WTC11 (cell line): ENCODE results near the gene ZNF407. TPM values are rescaled to one million over a fixed set of nuclear protein-coding genes. Genes with fewer than 3 reads are reported as not detected.

ENCODE experiments used
- ATAC-seq: fragments of 200-7000 bp; cut with Tn5 transposase; 2 replicates; pipeline ENCODE4 v1.10.0; 2021; ENCODE audit warnings: mild to moderate bottlenecking, moderate library complexity
- CTCF ChIA-PET: fragments of 300-600 bp; sonication (Branson Sonifier 250); formaldehyde crosslinking; loops from one replicate; lab custom pipeline; 2021; ENCODE audit warnings: antibody characterized with exemption; lab: Charles Lee
- POLR2A ChIA-PET: fragments of 350-600 bp; sonication (Branson Sonifier 250); formaldehyde crosslinking; loops from one replicate; lab custom pipeline; 2021; ENCODE audit warnings: antibody characterized with exemption; lab: Charles Lee
- DNase-seq: peaks from one replicate; pipeline ENCODE4 v3.0.0; 2021; ENCODE audit warnings: low spot score
- H3K27ac Mint-ChIP-seq: 2 replicates; pipeline ENCODE4 v1.8.0; 2021; ENCODE audit warnings: mixed read lengths
- H3K27me3 Mint-ChIP-seq: 2 replicates; pipeline ENCODE4 v1.8.0; 2021; ENCODE audit warnings: low read depth, mild to moderate bottlenecking, moderate library complexity, mixed read lengths
- H3K36me3 Mint-ChIP-seq: 2 replicates; pipeline ENCODE4 v1.8.0; 2021; ENCODE audit warnings: mixed read lengths
- H3K4me1 Mint-ChIP-seq: 2 replicates; pipeline ENCODE4 v1.8.0; 2022; ENCODE audit warnings: mixed read lengths
- H3K4me3 Mint-ChIP-seq: 2 replicates; pipeline ENCODE4 v1.8.0; 2021; ENCODE audit warnings: mild to moderate bottlenecking, moderate library complexity, mixed read lengths
- H3K9me3 Mint-ChIP-seq: 2 replicates; pipeline ENCODE4 v1.8.0; 2021; ENCODE audit warnings: mixed read lengths
- ATF1 ChIP-seq: sonication (generic); formaldehyde crosslinking; IDR thresholded peaks from 2 replicates; pipeline ENCODE4 v1.8.1; 2023; ENCODE audit warnings: mild to moderate bottlenecking, moderate library complexity, missing genetic modification reagents
- ATF6 ChIP-seq: sonication (generic); formaldehyde crosslinking; IDR thresholded peaks from 2 replicates; pipeline ENCODE4 v1.8.1; 2023; ENCODE audit warnings: mild to moderate bottlenecking, missing genetic modification reagents
- CREB1 ChIP-seq: sonication (generic); formaldehyde crosslinking; IDR thresholded peaks from 2 replicates; pipeline ENCODE4 v1.8.0; 2023; ENCODE audit warnings: mild to moderate bottlenecking, missing genetic modification reagents
- CREM ChIP-seq: sonication (generic); formaldehyde crosslinking; IDR thresholded peaks from 2 replicates; pipeline ENCODE4 v1.8.1; 2022; ENCODE audit warnings: mild to moderate bottlenecking, missing genetic modification reagents, moderate library complexity
- E2F4 ChIP-seq: sonication (generic); formaldehyde crosslinking; IDR thresholded peaks from 2 replicates; pipeline ENCODE4 v1.8.1; 2022; ENCODE audit warnings: low read depth, mild to moderate bottlenecking, moderate library complexity, missing genetic modification reagents, borderline replicate concordance
- E2F5 ChIP-seq: sonication (generic); formaldehyde crosslinking; IDR thresholded peaks from 2 replicates; pipeline ENCODE4 v1.8.1; 2022; ENCODE audit warnings: mild to moderate bottlenecking, moderate library complexity, missing genetic modification reagents
- ESRRA ChIP-seq: sonication (generic); formaldehyde crosslinking; IDR thresholded peaks from 2 replicates; pipeline ENCODE4 v1.8.1; 2022; ENCODE audit warnings: mild to moderate bottlenecking, missing genetic modification reagents, borderline replicate concordance
- ETV6 ChIP-seq: sonication (generic); formaldehyde crosslinking; IDR thresholded peaks from 2 replicates; pipeline ENCODE4 v1.8.1; 2022; ENCODE audit warnings: mild to moderate bottlenecking, missing genetic modification reagents
- GRHL2 ChIP-seq: fragments of 250-450 bp; sonication (Bioruptor Pico); IDR thresholded peaks from 2 replicates; pipeline ENCODE4 v1.8.0; 2022; ENCODE audit warnings: mild to moderate bottlenecking, moderate library complexity; ENCODE audit not compliant: insufficient replicate concordance, severe bottlenecking
- GTF2I ChIP-seq: fragments of 250-450 bp; sonication (Bioruptor Pico); conservative IDR thresholded peaks from 2 replicates; pipeline ENCODE4 v1.4.0; 2021; ENCODE audit warnings: mild to moderate bottlenecking
- HMGA2 ChIP-seq: fragments of 250-450 bp; sonication (Bioruptor Pico); IDR thresholded peaks from 2 replicates; pipeline ENCODE4 v1.4.0; 2021; ENCODE audit warnings: mild to moderate bottlenecking, moderate library complexity
- NFYB ChIP-seq: sonication (generic); formaldehyde crosslinking; conservative IDR thresholded peaks from 2 replicates; pipeline ENCODE4 v1.8.0; 2022; ENCODE audit warnings: low read depth, missing genetic modification reagents
- NR1H2 ChIP-seq: sonication (generic); formaldehyde crosslinking; IDR thresholded peaks from 2 replicates; pipeline ENCODE4 v1.9.0; 2021; ENCODE audit warnings: mild to moderate bottlenecking, moderate library complexity, missing genetic modification reagents
- SOX15 ChIP-seq: fragments of 250-450 bp; sonication (Bioruptor Pico); IDR thresholded peaks from 2 replicates; pipeline ENCODE4 v1.9.0; 2021; ENCODE audit warnings: mild to moderate bottlenecking
- TP53 ChIP-seq: sonication (generic); formaldehyde crosslinking; IDR thresholded peaks from 2 replicates; pipeline ENCODE4 v1.8.1; 2023; ENCODE audit warnings: mild to moderate bottlenecking, missing genetic modification reagents
- ZNF138 ChIP-seq: sonication (generic); formaldehyde crosslinking; conservative IDR thresholded peaks from 2 replicates; pipeline ENCODE4 v1.8.1; 2022; ENCODE audit warnings: mild to moderate bottlenecking, moderate library complexity, missing genetic modification reagents
- ZNF263 ChIP-seq: sonication (generic); formaldehyde crosslinking; IDR thresholded peaks from 2 replicates; pipeline ENCODE4 v1.8.1; 2022; ENCODE audit warnings: low read depth, mild to moderate bottlenecking, moderate library complexity, missing genetic modification reagents
- ZNF317 ChIP-seq: sonication (generic); formaldehyde crosslinking; IDR thresholded peaks from 2 replicates; pipeline ENCODE4 v1.8.1; 2023; ENCODE audit warnings: low read depth, mild to moderate bottlenecking, moderate library complexity, missing genetic modification reagents, borderline replicate concordance
- total RNA-seq: library from RNA; stranded (reverse); gene quantifications from 3 replicates; pipeline ENCODE4 v1.2.3, GENCODE V29; 2021
- TF ChIP-seq, protein P1 (sequence below): sonication (generic); formaldehyde crosslinking; IDR thresholded peaks from 2 replicates; pipeline ENCODE4 v1.8.0; 2023; ENCODE audit warnings: missing genetic modification reagents
- TF ChIP-seq, protein P2 (sequence below): sonication (generic); formaldehyde crosslinking; IDR thresholded peaks from 2 replicates; pipeline ENCODE4 v1.8.1; 2023; ENCODE audit warnings: mild to moderate bottlenecking, missing genetic modification reagents, borderline replicate concordance

ZNF407 gene
- total RNA-seq, 1 experiment from 2014 or later: 6.5 TPM

- Mint-ChIP-seq H3K9me3 (peaks cover 7% of the 10 kb centered on the region; the same call in 1 of the 2 replicates), H3K27me3 (no peaks in the 10 kb centered on the region), H3K4me3 (no peak overlapping the region), H3K4me1 (peaks cover 5% of the 10 kb centered on the region; the same call in 1 of the 2 replicates), H3K27ac (no peak overlapping the region), H3K36me3 (peaks cover 2% of the 10 kb centered on the region; the same call in 1 of the 2 replicates)
- TF ChIP-seq ZNF317 (CRISPR knock-in tag) (no peak), CREB1 (CRISPR knock-in tag) (no peak)
- POLR2A ChIA-PET: no interaction called here
- CTCF ChIA-PET: no interaction called here
- DNase-seq (no peak), ATAC-seq (no peak)
Observed at GRCh38 chr18:74760026-74760425, 162.4 kb downstream of the ZNF407 start.

- ATAC-seq (peak; percentile 41), DNase-seq (no peak)
- TF ChIP-seq, protein P1, sequence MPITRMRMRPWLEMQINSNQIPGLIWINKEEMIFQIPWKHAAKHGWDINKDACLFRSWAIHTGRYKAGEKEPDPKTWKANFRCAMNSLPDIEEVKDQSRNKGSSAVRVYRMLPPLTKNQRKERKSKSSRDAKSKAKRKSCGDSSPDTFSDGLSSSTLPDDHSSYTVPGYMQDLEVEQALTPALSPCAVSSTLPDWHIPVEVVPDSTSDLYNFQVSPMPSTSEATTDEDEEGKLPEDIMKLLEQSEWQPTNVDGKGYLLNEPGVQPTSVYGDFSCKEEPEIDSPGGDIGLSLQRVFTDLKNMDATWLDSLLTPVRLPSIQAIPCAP (CRISPR knock-in tag): no peak
- no peak for TF ChIP-seq E2F4
- TF ChIP-seq NFYB: no peak
- no peak for TF ChIP-seq ATF6
- TF ChIP-seq ATF1 (CRISPR knock-in tag): no peak
- no peak for TF ChIP-seq TP53 (CRISPR knock-in tag)
- TF ChIP-seq NR1H2 (CRISPR knock-in tag): no peak
- TF ChIP-seq E2F5: no peak
- TF ChIP-seq ZNF138: no peak
- H3K36me3 Mint-ChIP-seq: peaks cover 2% of the 10 kb centered on the region; the same call in 1 of the 2 replicates
- H3K27ac Mint-ChIP-seq: no peak overlapping the region
- ChIA-PET POLR2A (no interaction called here), CTCF (no interaction called here)
- H3K4me1 Mint-ChIP-seq: peaks cover 5% of the 10 kb centered on the region; the same call in 1 of the 2 replicates
- H3K9me3 Mint-ChIP-seq: peaks cover 7% of the 10 kb centered on the region; the same call in 1 of the 2 replicates
- H3K4me3 Mint-ChIP-seq: no peak overlapping the region
- no peaks in the 10 kb centered on the region for H3K27me3 Mint-ChIP-seq
Observed at GRCh38 chr18:74760436-74760835, 162.8 kb downstream of the ZNF407 start.

GRCh38 chr18:74766251-74766650 is 168.6 kb downstream of the ZNF407 start:
- no peak overlapping the region for H3K27ac Mint-ChIP-seq
- no peaks in the 10 kb centered on the region for H3K27me3 Mint-ChIP-seq
- ATAC-seq: no peak
- no peak overlapping the region for H3K4me3 Mint-ChIP-seq
- TF ChIP-seq CREM (CRISPR knock-in tag) (no peak), ETV6 (CRISPR knock-in tag) (no peak)
- H3K4me1 Mint-ChIP-seq: no peaks in the 10 kb centered on the region
- no peaks in the 10 kb centered on the region for H3K36me3 Mint-ChIP-seq
- POLR2A ChIA-PET: no interaction called here
- CTCF ChIA-PET: no interaction called here
- DNase-seq: no peak
- H3K9me3 Mint-ChIP-seq: no peaks in the 10 kb centered on the region

GRCh38 chr18:74768096-74768495 is 170.4 kb downstream of the ZNF407 start:
- no peaks in the 10 kb centered on the region for H3K27me3 Mint-ChIP-seq
- POLR2A ChIA-PET: interaction anchor here (0.7 kb wide), 2 partner anchors 9 to 14 kb away, joined by 3 to 10 read pairs; no protein-coding TSS in a partner anchor
- no peak overlapping the region for H3K4me3 Mint-ChIP-seq
- ATAC-seq (no peak), DNase-seq (no peak)
- CTCF ChIA-PET: interaction anchor here (0.7 kb wide), 2 partner anchors 1507 to 1632 kb away, joined by 3 read pairs; no protein-coding TSS in a partner anchor
- H3K9me3 Mint-ChIP-seq: no peaks in the 10 kb centered on the region
- H3K4me1 Mint-ChIP-seq: no peaks in the 10 kb centered on the region
- no peak overlapping the region for H3K27ac Mint-ChIP-seq
- H3K36me3 Mint-ChIP-seq: no peaks in the 10 kb centered on the region
- no peak for TF ChIP-seq ZNF263 (CRISPR knock-in tag)
- TF ChIP-seq NR1H2 (CRISPR knock-in tag): no peak
- no peak for TF ChIP-seq HMGA2
- TF ChIP-seq ESRRA (CRISPR knock-in tag): no peak
- no peak for TF ChIP-seq SOX15 (CRISPR knock-in tag)
- TF ChIP-seq GRHL2 (CRISPR knock-in tag): no peak
- no peak for TF ChIP-seq GTF2I
- TF ChIP-seq, protein P2, sequence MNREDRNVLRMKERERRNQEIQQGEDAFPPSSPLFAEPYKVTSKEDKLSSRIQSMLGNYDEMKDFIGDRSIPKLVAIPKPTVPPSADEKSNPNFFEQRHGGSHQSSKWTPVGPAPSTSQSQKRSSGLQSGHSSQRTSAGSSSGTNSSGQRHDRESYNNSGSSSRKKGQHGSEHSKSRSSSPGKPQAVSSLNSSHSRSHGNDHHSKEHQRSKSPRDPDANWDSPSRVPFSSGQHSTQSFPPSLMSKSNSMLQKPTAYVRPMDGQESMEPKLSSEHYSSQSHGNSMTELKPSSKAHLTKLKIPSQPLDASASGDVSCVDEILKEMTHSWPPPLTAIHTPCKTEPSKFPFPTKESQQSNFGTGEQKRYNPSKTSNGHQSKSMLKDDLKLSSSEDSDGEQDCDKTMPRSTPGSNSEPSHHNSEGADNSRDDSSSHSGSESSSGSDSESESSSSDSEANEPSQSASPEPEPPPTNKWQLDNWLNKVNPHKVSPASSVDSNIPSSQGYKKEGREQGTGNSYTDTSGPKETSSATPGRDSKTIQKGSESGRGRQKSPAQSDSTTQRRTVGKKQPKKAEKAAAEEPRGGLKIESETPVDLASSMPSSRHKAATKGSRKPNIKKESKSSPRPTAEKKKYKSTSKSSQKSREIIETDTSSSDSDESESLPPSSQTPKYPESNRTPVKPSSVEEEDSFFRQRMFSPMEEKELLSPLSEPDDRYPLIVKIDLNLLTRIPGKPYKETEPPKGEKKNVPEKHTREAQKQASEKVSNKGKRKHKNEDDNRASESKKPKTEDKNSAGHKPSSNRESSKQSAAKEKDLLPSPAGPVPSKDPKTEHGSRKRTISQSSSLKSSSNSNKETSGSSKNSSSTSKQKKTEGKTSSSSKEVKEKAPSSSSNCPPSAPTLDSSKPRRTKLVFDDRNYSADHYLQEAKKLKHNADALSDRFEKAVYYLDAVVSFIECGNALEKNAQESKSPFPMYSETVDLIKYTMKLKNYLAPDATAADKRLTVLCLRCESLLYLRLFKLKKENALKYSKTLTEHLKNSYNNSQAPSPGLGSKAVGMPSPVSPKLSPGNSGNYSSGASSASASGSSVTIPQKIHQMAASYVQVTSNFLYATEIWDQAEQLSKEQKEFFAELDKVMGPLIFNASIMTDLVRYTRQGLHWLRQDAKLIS (CRISPR knock-in tag): no peak
